Activated CD4-positive, alpha-beta T cell treated with anti-CD3 and anti-CD28 coated beads, Interleukin-2, amount 50 U/mL, for 16 hours (primary cell): ENCODE measurements around the gene LRP11.

Source experiments
- DNase-seq: peaks from one replicate; pipeline ENCODE4 v3.0.0-alpha.2; 2020

LRP11 gene

DNA sequence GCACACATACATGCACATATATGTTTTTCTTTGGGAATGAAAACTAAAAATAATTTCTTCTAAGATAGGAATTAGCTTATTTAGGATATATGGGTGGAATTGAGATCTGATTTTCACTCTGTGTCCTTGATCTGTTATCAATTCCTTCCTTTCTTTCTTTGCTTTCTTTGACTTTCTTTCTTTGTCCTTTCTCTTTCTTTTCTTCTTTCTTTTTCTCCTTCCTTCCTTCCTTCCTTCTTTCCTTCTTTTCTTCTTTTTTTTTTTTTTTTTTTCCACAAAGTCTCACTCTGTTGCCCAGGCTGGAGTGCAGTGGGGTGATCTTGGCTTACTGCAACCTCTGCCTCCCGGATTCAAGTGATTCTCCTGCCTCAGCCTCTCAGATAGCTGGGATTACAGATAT lies 86.5 kb downstream of the LRP11 start:
- DNase-seq: no peak

DNA sequence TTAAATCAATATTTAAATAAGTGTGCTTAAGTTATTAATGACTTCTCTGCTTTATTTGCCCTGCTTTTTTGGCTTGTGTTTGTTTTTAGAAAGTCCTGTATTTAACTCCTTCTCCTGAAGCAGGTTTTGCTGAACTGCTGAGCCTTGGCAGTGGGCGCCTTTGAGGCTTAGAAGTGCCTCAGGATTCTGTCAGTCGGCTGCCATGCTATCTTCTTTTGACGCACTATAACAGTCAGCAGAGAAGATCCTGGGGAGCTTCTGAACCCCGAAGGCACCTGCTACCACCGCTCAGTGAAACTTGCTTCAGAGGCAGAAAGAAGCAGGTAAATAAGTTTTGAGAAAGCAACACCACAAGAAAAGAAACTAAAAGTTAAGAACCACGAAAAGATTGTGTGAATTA lies 92.2 kb downstream of the LRP11 start:
- DNase-seq: no peak

DNA sequence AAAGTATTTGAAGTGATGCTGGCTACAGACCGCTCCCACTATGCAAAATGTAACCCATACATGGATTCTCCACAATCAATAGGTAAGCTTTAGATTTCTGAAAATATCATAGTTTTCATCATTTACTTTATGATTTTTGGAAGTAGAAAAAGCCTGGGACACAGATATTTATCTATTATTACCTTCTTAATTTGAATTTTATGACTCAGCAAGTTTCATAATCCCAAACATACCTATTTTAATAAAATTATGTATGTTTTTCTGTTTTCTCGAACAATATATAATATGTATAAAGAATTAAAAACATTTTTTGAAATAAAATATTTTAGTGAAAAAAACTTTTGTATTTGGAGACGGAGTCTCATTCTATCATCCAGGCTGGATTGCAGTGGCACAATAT lies 93.0 kb downstream of the LRP11 start:
- DNase-seq: no peak

DNA sequence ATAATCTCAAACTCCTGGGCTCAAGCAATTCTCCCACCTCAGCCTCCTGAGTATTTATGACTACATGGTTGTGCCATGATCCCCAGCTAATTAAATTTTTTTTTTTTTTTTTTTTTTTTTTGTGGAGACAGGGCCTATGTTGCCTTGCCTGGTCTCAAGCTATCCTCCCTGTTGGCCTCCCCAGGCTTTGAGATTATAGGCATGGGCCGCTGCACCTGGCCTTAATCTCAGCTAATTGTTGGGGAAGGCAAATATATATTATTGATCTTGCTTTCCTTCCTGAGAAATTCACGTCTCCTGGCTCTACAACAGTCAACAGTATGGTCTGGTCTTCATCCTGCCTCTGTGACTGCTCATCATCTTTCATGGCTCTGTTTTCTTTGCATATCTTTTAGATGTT lies 94.5 kb downstream of the LRP11 start:
- DNase-seq: no peak
